Femur (tissue), 1 donor: ENCODE results near the gene KCNIP4.
"Not testable (repeated sequence)": the region's sequence is repeated elsewhere in the genome, so short reads cannot be mapped to it uniquely, and the experiment has no call there.

Experiments used
- DNase-seq: peaks from one replicate; pipeline ENCODE4 v3.0.0-alpha.2; 2017

The KCNIP4 gene

GRCh38 chr4:21948347-21949072, at the start of gene KCNIP4:
KCNIP4 (minus strand) TSS chr4:21948772.
- DNase-seq = peak; percentile 18

- not testable (repeated sequence) for DNase-seq
Observed at GRCh38 chr4:21996618-21997017, 48.0 kb upstream of the KCNIP4 start.

DNA sequence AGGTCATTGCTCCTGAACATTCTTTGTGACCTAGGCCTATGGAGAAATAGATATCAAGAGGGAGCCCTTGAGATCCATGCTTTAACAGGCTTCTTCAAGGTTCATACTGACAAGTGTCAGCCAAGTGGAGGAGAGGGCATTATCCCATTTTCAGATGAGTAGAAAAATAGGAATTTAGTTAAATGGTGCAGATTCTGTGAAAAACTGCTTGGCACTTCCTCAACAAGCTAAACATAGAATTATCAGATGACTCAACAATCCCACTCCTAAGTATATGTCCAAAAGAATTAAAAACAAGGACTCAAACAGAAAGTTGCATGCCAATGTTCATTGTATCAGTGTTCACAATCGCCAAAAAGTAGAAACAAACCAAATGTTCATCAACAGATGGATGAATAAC, 43.8 kb upstream of the KCNIP4 start:
- DNase-seq = no peak

- DNase-seq = no peak
Observed at GRCh38 chr4:21991562-21991961, 43.0 kb upstream of the KCNIP4 start.

DNA sequence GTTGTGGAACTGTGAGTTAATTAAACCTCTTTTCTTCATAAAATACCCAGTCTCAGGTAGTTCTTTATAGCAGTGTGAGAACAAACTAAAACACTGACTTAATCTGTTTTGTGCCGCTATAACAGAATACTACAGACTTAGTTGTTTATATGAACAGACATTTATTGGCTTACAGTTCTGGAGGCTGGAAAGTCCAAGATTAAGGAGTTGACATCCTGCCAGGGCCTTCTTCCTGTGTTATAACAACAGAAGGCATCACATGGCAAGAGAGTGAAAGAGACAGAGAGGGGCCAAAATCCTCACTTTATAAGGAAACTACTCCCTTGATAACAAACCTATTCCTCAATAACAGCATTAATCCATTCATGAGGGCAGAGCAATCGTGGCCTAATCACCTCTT, 42.5 kb upstream of the KCNIP4 start:
- DNase-seq = no peak

DNA sequence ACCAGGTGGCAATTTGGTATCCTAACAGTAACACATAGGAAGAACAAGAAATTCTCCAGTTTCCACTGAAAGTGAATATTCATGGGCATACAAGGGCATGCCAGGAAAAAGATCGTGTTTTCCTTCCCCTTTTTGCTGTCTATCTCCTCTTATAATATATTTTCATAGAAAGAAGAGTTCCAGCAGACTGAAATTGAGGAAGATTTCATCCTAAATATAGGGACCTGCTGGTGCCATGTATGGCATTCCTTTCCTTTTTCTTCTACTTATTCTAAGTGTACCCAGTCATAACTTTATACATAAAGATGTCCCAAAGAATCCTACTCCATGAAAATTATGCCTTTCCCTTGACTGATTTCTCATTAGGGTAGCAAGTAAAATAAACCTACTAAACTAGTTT, 40.8 kb upstream of the KCNIP4 start:
- no peak for DNase-seq

GRCh38 chr4:21986307-21986706, 37.7 kb upstream of the KCNIP4 start:
- peak; percentile 62 for DNase-seq

DNA sequence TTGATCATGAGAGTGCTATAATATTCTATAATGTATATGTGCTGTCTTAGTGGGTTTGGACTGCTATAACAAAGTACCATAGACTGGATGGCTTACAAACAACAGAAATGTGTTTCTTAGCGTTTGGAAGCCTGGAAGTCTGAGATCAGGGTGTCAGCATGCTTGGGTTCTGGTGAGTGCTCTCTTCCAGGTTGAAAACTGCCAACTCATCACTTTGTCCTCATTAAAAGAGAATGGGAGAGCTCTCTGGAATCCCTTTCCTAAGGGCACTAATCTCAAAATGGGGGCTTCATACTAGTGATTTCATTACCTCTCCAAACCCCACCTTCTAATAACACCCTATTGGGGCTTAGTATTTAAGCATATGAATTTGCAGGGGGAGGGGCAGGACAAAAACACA, 33.5 kb upstream of the KCNIP4 start:
- no peak for DNase-seq

DNA sequence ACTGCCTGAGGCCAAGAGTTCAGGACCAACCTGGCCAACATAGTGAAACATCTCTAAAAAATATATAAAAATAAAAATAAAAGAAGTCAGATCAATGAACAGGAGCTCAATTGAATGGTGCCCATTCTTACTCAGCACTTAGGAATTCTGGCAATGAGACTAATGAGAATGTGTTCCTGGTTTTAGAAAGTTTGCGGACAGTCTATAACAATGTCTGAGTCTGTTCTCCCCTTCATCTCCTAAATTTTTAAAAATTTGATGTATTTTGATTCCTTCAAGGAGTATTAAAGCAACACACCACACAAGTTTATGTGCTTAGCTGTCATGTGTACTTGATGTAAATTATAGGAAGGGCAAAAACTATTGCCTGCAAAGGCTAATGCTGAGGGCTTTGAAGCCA, 30.6 kb upstream of the KCNIP4 start:
- no peak for DNase-seq

GRCh38 chr4:21976166-21976565, 27.6 kb upstream of the KCNIP4 start:
- no peak for DNase-seq

- no peak for DNase-seq
Observed at GRCh38 chr4:21973850-21974249, 25.3 kb upstream of the KCNIP4 start.

DNA sequence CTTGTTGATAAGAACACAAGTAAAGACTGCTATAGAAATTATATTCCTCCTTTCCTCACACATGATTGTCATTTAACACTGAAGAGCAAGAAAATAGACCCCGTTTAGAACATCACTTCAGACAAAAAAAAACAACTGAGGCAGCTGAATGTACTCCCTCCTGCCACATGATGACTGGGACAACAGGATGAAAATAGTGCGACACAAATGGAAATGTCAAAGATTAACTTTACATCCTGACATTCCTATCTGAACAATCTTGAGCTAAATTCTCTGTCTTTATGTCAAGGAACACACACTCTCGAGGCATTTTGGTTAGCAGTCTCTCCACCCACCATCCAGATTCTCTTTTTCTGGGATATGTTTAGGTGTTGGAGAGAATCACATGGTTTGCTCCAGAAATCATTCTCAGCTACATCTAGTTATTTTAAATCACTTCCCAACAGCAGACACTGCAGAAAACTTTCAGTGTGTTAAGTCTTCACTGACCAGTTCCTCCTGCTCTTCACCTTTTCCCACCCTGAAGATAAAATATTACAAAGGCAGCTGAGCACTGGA, 16.3 kb upstream of the KCNIP4 start:
- no peak for DNase-seq

GRCh38 chr4:21962691-21963090, 14.1 kb upstream of the KCNIP4 start:
- no peak for DNase-seq

- DNase-seq = no peak
Observed at GRCh38 chr4:21960793-21961192, 12.2 kb upstream of the KCNIP4 start.

DNA sequence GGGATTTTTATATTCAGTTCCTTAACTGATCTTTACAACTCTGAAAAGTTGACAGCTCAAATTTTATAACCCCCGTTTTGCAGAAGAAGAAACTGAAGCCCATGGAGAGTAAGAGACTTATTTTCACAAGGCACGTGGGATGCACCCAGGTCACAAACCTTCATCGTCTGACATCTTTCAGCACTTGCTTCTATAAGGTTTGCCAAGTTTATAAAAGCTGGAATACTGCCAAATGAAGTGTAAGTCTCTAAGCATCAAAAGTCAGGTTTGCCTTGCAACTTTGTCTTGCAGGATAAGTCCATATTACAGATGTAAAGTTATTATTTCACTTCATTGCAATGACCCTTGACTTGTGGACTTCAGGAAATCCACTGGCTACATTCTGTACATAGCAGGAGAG, 6.3 kb upstream of the KCNIP4 start:
- DNase-seq = no peak

- no peak for DNase-seq
Observed at GRCh38 chr4:21953653-21954052, 5.1 kb upstream of the KCNIP4 start.

DNA sequence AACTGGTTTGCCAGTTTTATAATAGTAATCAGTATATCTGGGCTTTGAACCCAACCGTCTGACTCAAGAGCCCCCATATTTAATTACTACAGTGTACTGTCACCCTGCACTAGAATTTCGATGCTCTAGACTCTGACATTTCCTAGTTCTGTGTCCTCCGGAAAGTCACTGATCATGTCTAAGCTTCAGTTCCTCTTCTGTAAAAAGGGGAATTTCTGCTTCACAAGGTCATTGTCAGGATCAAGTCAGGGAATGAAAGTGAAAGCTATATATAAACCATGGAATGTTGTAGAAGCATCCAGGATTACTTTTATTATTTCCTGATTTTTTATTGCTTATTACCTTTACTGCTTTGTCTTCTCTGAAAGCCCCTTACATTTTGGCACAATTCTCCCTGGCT, 4.0 kb upstream of the KCNIP4 start:
- no peak for DNase-seq

DNA sequence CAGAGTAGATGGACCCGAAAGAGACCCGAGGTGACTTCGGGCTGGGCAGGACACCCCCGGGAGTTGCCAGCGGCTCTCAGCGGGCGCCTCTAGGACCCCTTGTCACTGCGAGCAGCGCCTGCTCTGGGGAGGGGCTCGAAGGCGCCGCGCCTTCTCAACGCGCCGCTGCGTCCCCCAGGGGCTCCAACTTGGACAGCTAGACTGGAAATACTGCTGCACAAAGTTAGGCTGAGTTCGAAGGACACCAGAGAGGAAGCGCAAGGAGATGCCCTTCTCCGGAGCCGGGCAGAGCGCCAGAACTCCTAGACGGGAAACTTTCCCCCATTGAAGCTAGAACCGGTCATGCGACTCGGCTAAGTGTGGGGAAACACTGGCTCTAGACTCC, 493 bp upstream of the KCNIP4 start:
- peak; percentile 27 for DNase-seq

GRCh38 chr4:21947791-21948346, 703 bp downstream of the KCNIP4 start:
- DNase-seq = no peak

DNA sequence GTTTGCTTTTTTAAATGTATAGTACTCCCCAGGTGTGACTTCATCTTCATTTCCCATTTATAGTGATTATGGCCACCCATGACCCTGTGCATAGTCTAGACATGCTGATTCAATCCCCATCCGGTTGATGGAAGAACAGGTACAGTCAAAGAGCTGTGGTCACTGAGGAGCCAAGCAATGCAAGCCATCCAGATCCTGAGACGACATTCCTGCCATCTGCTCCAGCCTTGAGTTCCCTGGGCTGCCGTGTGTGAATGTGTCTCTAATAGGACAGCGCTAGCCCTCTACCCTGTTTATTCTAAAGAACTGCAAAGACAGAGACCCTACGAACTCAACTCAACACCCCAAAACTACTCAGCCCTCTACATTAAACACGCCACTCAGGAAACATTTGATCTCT, 1.7 kb downstream of the KCNIP4 start:
- DNase-seq = no peak

DNA sequence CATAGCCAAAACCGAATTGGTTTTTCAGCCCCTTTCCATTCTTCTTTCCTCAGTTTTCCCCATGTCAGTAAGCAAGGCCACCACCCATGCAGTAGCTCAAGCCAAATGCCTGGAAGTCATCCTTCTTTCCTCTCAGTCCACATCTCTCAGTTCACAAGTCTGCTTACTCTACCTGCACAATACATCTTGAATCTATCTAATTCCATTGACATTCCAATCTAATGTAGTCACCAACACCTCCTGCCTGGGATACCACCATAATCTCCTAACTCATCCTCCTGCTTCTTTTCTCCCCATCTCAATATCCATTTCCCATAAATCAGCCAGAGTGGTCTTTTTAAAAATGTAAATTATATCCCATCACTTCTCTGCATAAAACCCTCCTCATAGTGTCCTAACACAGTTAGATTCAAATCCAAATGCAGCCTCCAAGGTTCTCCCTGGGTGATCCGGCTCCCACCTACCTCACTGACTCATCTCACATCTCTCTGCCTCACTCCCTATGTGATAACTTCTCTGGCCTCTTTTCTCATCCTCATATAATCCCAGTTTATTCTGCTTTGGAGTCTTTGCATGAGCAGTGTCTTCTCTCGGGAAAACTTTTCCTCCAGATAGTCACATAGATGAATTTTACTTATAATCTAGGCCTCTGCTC, 26.9 kb downstream of the KCNIP4 start:
- DNase-seq = no peak

GRCh38 chr4:21915761-21916160, 32.8 kb downstream of the KCNIP4 start:
- DNase-seq = no peak

GRCh38 chr4:21901831-21902230, 46.7 kb downstream of the KCNIP4 start:
- no peak for DNase-seq

GRCh38 chr4:21901281-21901680, 47.3 kb downstream of the KCNIP4 start:
- DNase-seq = no peak
